Stimulated activated CD8-positive, alpha-beta memory T cell treated with anti-CD3 and anti-CD28 coated beads, Interleukin-4, amount 100 ng/mL, for 4 hours (primary cell): ENCODE data around the gene SOX15.

Source experiments
- DNase-seq, 2 donors: peaks; one replicate each; pipeline ENCODE4 v3.0.0-alpha.2; 2020; ENCODE audit warnings: low read depth in 2 of 2, low spot score in 1 of 2

SOX15 gene

GRCh38 chr17:7559320-7560171, 30.3 kb downstream of the SOX15 start:
- DNase-seq: no peak

GRCh38 chr17:7558544-7559319, 31.2 kb downstream of the SOX15 start, which contains the start of gene TNFSF13:
Gene TNFSF13, plus strand, starts transcription at chr17:7558750. Its CDS starts 290 bp downstream, at chr17:7559040.
- DNase-seq: no peak

GRCh38 chr17:7557775-7558543, 31.9 kb downstream of the SOX15 start:
- DNase-seq: no peak

- no peak for DNase-seq
These were observed 32.6 kb downstream of the SOX15 start for GRCh38 chr17:7557147-7557764.

DNA sequence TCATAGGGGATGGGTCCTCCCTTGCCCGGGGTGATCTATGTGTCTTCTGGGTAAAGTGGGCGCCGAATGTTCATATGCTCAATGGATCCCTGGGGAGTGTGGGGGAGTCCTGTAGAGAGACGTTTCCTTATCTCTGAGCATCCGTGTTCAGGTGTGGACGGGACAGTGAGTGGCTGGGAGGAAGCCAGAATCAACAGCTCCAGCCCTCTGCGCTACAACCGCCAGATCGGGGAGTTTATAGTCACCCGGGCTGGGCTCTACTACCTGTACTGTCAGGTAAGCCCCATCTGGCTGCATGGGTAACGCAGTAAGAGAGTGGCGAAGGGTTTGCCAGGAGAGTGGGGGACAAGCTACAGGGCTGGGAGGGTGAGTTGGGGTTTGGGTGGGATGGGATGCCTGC, 33.3 kb downstream of the SOX15 start:
- DNase-seq: no peak

GRCh38 chr17:7555320-7555948, 34.5 kb downstream of the SOX15 start:
- DNase-seq: no peak

GRCh38 chr17:7553356-7553755, 36.5 kb downstream of the SOX15 start:
- DNase-seq: no peak

DNA sequence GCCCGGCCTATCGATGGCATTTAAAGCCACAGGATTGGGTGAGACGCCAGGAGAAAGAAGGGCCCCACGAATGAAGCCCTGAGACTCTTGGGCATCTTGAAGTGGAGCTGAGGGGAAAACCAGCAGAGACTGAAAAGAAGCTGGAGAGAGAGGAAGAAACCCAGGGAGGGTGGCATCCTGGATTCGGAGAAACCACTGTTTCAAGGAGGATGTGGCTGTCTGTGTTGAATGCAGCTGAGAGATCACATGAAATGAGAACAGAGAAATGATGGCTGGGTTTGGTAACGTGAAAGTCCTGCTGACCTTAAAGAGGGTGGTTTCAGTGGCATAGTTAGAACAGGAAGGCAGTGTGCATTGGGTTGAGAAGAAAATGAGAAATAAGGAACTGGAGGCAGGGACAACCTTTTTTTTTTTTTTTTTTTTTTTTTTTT, 37.3 kb downstream of the SOX15 start:
- no peak for DNase-seq

GRCh38 chr17:7551396-7551795, 38.5 kb downstream of the SOX15 start:
- DNase-seq: no peak

DNA sequence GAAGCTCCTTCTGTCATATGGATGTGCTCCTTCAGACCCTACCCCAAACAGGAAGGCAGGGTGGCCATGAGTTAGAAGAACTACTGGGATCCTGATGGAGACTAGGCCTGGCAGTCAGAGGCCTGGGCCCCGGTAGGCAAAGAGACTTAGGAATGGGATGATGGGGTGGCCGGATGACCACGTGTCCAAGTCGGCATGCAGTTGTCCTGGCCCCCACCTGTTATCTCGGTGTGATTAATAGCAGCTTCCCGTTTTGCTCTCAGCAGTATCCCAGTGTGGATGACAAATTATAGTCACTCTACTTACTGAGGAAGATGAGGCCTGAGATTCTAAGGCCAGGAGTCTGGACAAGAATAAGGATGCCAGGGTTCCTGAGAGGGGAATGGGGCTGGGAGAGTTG, 39.5 kb downstream of the SOX15 start:
- no peak for DNase-seq

GRCh38 chr17:7549401-7550055, 40.4 kb downstream of the SOX15 start:
- DNase-seq: no peak

GRCh38 chr17:7548585-7549400, 41.1 kb downstream of the SOX15 start, which contains the start of gene TNFSF12:
Gene TNFSF12, plus strand, starts transcription at chr17:7549058. Its CDS starts 96 bp downstream, at chr17:7549154.
- peak in 1 of 2 donors; percentile 35 for DNase-seq

DNA sequence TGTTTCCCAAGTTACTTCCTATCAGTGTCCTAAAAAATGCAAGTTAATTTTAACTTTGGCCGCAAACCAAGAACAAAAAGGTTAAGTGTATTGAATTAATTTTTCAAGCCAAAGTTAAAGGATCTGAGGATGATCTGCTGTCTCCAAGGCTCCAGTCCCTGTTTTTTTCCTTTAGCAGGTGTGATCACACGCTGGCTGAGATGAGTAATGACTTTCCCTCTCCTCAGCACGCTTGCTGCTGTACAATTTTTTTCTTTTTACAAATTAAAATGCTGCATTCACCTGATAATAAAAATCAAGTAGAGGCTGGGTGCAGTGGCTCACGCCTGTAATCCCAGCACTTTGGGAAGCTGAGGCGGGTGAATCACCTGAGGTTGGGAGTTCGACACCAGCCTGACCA, 45.0 kb downstream of the SOX15 start:
- no peak for DNase-seq

- DNase-seq: no peak
These were observed 48.7 kb downstream of the SOX15 start for GRCh38 chr17:7541074-7541621.

- DNase-seq: no peak
These were observed 50.9 kb downstream of the SOX15 start for GRCh38 chr17:7538891-7539545.
